Measurements from ENCODE around the gene SYPL1.

DNA sequence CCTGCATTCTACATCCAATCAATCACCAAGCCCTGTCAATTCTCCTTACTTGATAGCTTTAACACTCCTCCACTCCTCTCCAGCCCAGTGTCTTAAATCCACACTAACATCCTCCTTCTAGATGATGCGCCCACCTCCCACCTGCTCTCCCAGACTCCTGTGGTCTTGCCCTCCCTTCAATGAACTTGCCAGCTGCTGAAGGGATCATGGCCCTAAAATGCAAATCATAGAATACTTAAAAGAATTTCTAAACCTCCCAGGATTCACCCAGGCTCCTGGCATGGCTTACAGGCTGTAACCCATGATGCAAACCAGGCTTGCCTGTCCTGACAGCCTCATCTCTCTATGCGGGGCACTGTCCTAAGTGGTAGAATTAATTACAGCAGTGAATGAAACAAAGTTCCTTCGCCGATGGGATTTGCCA lies 43.6 kb downstream of the SYPL1 start:
- no peak for TF ChIP-seq CTCF (IDR thresholded peaks at IDR 0.05; ENCODE audit: insufficient read depth, low read depth, low read length)
- TF ChIP-seq EZH2 (IDR thresholded peaks at IDR 0.05; ENCODE audit: insufficient read depth, low read length): no peak

Data from astrocyte (in vitro differentiated cells and primary cell).